Peyer's patch (tissue), 4 donors: Measurements from ENCODE around the gene SOX6.

Experiments used
- POLR2A ChIP-seq, 2 donors: fragments of 450-650 bp; IDR thresholded peaks; one replicate each; pipeline ENCODE4 v1.5.1; 2017; ENCODE audit warnings: antibody characterized with exemption in 2 of 2, mild to moderate bottlenecking in 2 of 2, moderate library complexity in 2 of 2
- TF ChIP-seq, protein P1 (sequence below), 6 experiments: fragments of 450-650 bp in 4 of 6; fragments of 200-600 bp in 2 of 6; sonication (generic) in 1 of 6; IDR thresholded peaks; one replicate each; pipeline ENCODE4 v1.5.1; 2017 to 2019; ENCODE audit warnings: antibody characterized with exemption in 6 of 6, mild to moderate bottlenecking in 3 of 6, moderate library complexity in 1 of 6

DNA sequence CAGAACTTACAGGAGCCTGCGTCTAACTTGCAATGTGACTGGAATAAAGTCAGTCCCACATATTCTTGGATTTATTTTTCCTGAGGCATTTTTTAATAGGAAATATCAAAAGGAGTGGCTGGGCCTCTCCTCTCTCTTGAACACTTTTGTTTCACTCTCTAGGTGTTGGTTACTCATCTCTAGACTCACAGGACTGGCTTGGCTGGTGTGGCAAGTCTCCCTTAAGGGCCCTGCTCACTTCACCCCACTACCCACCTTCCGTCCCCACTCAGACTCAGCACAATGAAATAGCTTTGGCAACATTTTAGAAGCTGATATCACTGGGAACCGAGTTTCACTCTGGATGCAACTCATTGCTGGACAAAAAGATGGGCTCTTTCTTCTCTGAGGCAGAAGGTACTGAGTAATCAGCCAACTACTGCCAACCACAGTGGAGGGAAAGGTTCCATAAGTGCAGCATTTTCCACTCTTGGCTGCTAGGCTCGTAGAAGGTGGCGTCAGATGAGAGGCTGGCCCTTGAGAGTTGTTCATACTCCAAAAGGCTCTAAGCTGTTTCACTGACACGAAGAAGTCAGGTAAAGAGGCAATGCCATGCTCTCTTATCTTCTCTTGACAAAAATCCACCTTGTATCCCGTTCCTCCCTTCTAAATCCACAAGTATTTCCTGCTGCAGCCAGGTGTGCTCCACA, 390.6 kb downstream of the SOX6 start:
- TF ChIP-seq POLR2A (IDR thresholded peaks at IDR 0.05), result no peak
- TF ChIP-seq, protein P1, sequence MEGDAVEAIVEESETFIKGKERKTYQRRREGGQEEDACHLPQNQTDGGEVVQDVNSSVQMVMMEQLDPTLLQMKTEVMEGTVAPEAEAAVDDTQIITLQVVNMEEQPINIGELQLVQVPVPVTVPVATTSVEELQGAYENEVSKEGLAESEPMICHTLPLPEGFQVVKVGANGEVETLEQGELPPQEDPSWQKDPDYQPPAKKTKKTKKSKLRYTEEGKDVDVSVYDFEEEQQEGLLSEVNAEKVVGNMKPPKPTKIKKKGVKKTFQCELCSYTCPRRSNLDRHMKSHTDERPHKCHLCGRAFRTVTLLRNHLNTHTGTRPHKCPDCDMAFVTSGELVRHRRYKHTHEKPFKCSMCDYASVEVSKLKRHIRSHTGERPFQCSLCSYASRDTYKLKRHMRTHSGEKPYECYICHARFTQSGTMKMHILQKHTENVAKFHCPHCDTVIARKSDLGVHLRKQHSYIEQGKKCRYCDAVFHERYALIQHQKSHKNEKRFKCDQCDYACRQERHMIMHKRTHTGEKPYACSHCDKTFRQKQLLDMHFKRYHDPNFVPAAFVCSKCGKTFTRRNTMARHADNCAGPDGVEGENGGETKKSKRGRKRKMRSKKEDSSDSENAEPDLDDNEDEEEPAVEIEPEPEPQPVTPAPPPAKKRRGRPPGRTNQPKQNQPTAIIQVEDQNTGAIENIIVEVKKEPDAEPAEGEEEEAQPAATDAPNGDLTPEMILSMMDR (IDR thresholded peaks at IDR 0.05), result no peak
